ENCODE measurements around the gene COL20A1.

DNA sequence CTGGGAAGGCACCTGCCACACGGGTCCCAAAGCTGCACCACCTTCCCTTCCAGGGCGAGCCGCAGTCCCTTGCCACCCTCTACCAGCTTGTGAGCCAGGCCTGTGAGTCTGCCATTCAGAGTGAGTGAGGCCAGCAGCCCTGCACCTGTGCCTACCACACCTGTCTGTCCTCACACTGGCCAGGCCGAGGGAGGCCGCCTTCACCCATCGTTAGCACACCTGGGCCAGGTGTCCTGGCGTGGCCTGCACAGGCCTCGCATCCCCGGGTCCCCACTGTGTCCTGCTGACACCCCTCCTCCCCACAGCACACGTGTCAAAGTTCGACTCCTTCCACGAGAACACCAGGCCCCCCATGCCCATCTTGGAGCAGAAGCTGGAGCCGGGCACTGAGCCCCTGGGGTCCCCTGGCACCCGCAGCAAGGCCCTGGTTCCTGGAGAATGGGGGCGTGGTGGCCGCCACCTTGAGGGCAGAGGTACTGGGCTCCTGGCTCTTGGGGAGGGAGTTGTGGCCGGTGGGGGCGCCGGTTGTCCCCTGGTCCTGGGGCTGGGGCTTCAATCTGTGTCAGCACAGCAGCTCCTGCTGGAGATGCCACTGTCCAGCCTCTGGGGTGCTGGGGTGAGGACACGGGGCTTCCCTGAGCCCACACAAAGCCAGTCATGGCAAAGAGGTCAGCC lies 35.2 kb downstream of the COL20A1 start:
- TF ChIP-seq, protein P1, sequence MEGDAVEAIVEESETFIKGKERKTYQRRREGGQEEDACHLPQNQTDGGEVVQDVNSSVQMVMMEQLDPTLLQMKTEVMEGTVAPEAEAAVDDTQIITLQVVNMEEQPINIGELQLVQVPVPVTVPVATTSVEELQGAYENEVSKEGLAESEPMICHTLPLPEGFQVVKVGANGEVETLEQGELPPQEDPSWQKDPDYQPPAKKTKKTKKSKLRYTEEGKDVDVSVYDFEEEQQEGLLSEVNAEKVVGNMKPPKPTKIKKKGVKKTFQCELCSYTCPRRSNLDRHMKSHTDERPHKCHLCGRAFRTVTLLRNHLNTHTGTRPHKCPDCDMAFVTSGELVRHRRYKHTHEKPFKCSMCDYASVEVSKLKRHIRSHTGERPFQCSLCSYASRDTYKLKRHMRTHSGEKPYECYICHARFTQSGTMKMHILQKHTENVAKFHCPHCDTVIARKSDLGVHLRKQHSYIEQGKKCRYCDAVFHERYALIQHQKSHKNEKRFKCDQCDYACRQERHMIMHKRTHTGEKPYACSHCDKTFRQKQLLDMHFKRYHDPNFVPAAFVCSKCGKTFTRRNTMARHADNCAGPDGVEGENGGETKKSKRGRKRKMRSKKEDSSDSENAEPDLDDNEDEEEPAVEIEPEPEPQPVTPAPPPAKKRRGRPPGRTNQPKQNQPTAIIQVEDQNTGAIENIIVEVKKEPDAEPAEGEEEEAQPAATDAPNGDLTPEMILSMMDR (IDR thresholded peaks at IDR 0.05): no peak
- TF ChIP-seq POLR2A (IDR thresholded peaks at IDR 0.05) (no peak), EP300 (IDR thresholded peaks at IDR 0.05) (no peak)
